ENCODE measurements around the gene FAM162A.

- TF ChIP-seq CTCF (IDR thresholded peaks at IDR 0.05 in 8 of 11, conservative IDR thresholded peaks at IDR 0.05 in 3 of 11): no peak
- TF ChIP-seq POLR2A (IDR thresholded peaks at IDR 0.05): no peak
- TF ChIP-seq POLR2AphosphoS5 (IDR thresholded peaks at IDR 0.05): no peak
Measured at GRCh38 chr3:122406198-122406597, 22.2 kb downstream of the FAM162A start.

Data from spleen (tissue), 7 donors.